Activated CD4-positive, alpha-beta T cell treated with anti-CD3 and anti-CD28 coated beads, Interleukin-10, Interleukin-2, amounts not matched to agents 100 ng/mL and 50 ng/mL, durations not matched to agents 16 hours and 8 hours (primary cell): ENCODE data around the gene CYGB.

ENCODE experiments used
- DNase-seq: peaks from one replicate; pipeline ENCODE4 v3.0.0-alpha.2; 2020

The CYGB gene

GRCh38 chr17:76537578-76538280, at the start of gene CYGB:
CYGB (minus strand) TSS chr17:76537709; CDS start chr17:76537542, 167 bp downstream.
- DNase-seq, result no peak

- no peak for DNase-seq
Observed at GRCh38 chr17:76586741-76587487, 49.4 kb upstream of the CYGB start.

GRCh38 chr17:76585649-76586593, 48.4 kb upstream of the CYGB start, which contains the start of gene ST6GALNAC2:
ST6GALNAC2 (minus strand) TSS chr17:76585860; CDS start chr17:76585808, 52 bp downstream.
- peak; percentile 42 for DNase-seq

GRCh38 chr17:76585033-76585648, 47.6 kb upstream of the CYGB start:
- no peak for DNase-seq

GRCh38 chr17:76584427-76585032, 47.0 kb upstream of the CYGB start:
- DNase-seq, result no peak

- DNase-seq, result no peak
Observed at GRCh38 chr17:76582660-76583059, 45.2 kb upstream of the CYGB start.

GRCh38 chr17:76581515-76581914, 44.0 kb upstream of the CYGB start:
- DNase-seq, result no peak

GRCh38 chr17:76579281-76579680, 41.8 kb upstream of the CYGB start:
- no peak for DNase-seq

- no peak for DNase-seq
Observed at GRCh38 chr17:76578376-76578775, 40.9 kb upstream of the CYGB start.

- no peak for DNase-seq
Observed at GRCh38 chr17:76577876-76578275, 40.4 kb upstream of the CYGB start.

- DNase-seq, result no peak
Observed at GRCh38 chr17:76576189-76576588, 38.7 kb upstream of the CYGB start.

GRCh38 chr17:76575570-76575969, 38.1 kb upstream of the CYGB start:
- DNase-seq, result no peak

GRCh38 chr17:76574166-76574565, 36.7 kb upstream of the CYGB start:
- DNase-seq, result no peak

GRCh38 chr17:76573096-76573495, 35.6 kb upstream of the CYGB start:
- no peak for DNase-seq

- DNase-seq, result no peak
Observed at GRCh38 chr17:76572201-76572910, 34.8 kb upstream of the CYGB start.

- no peak for DNase-seq
Observed at GRCh38 chr17:76570877-76571471, 33.5 kb upstream of the CYGB start.

- DNase-seq, result no peak
Observed at GRCh38 chr17:76570457-76570856, 32.9 kb upstream of the CYGB start.

GRCh38 chr17:76569607-76570279, 32.2 kb upstream of the CYGB start:
- no peak for DNase-seq

- DNase-seq, result no peak
Observed at GRCh38 chr17:76568811-76569221, 31.3 kb upstream of the CYGB start.

- no peak for DNase-seq
Observed at GRCh38 chr17:76567634-76568432, 30.3 kb upstream of the CYGB start.
